Activated CD8-positive, alpha-beta memory T cell treated with anti-CD3 and anti-CD28 coated beads for 48 hours (primary cell): ENCODE results near the gene AMPD3.

Experiments used
- DNase-seq, 3 experiments: peaks; one replicate each; pipeline ENCODE4 v3.0.0-alpha.2; 2020; ENCODE audit warnings: low read depth in 2 of 3, low spot score in 2 of 3

AMPD3 gene

DNA sequence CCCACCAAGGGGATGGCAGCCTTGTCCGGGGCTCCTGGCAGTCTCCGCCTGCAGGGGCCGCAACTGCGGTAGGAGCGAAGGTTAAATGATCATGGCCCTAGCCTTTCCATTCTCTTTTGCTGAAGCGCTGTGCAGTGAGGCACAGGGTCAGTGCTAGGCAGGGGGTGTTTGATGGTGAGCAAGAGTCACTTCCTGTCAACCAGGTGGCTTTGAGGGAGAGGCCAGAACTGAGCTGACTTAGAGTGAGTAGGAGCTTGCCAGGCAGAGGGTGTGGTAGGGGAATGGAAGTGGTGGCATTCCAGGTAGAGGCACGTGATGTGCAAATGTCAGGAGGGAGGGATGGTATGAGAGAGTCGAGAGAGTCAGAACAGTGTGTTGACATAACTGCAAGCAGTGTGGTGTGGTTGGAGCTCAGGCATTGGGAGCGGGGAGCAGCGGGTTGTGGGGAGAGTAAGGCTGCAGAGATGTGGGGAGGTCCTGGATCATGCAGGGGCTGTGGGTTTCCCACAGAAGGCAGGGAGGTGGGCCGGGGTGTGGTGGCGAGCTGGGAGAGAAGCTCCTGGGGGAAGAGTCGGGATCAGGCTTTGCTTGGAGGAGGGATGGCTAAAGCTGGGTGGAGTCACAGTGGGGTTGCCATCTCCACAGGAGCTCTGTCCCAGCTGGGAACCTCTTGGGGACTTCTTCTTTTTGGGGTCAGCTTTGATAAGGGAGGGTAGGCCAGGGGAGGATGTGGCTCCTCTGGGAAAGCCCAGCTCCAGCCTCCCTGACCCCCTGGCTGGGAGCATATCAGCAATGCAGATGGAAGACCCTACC lies 33.3 kb downstream of the AMPD3 start:
- no peak for DNase-seq

DNA sequence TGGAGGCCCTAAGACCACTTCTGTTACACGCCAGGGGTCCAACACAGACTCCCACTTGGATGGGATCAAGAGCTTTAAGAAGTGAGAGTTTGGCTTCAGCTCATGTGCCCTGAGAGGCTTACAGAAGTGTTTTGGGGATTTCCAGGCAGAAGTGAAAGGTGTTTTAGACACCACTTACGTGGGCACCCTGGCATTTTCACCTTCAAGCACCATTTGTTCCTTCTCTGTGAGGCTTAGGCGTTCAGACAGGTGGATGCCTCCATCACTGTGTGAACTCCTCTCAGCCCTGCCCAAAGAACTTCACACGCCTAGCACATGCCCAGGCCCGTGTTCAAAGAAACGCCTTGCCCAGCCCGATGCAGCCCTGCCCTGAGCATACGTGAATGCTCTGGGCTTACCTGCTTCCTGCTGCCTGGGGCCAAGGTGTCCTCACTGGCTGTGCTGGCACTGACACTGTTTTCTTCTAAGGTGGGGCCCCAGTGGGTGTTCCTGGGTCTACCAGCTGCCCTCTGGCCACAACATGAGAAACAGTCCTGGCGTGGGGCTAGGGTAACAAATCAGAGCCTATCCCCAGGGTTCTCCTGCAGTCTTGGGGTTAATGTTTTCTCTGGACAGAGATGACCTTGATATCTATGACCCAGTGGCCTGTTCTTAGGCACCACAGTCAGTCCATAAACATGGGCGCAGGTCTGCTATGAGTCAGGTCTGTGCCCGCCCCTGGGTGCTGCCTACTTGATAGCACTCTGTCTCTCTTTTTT lies 34.0 kb downstream of the AMPD3 start:
- DNase-seq = no peak

DNA sequence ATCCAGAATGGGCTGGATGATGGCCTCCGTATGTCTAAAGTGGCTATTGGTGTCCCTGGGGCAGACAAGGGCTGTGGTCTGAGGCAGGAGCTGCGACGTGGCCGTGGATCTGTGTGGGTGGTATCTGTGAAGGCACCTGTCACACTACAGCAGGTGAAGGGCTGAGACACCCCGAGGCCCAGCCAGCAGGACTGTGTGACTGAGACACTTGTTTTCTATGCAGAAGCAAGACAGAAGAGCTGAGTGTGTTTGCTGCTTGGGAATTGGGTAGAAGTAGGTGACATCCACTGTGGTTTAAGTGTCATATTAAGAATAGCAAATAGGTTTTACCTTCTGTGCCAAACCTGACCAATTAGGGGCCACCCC lies 35.0 kb downstream of the AMPD3 start:
- no peak for DNase-seq

DNA sequence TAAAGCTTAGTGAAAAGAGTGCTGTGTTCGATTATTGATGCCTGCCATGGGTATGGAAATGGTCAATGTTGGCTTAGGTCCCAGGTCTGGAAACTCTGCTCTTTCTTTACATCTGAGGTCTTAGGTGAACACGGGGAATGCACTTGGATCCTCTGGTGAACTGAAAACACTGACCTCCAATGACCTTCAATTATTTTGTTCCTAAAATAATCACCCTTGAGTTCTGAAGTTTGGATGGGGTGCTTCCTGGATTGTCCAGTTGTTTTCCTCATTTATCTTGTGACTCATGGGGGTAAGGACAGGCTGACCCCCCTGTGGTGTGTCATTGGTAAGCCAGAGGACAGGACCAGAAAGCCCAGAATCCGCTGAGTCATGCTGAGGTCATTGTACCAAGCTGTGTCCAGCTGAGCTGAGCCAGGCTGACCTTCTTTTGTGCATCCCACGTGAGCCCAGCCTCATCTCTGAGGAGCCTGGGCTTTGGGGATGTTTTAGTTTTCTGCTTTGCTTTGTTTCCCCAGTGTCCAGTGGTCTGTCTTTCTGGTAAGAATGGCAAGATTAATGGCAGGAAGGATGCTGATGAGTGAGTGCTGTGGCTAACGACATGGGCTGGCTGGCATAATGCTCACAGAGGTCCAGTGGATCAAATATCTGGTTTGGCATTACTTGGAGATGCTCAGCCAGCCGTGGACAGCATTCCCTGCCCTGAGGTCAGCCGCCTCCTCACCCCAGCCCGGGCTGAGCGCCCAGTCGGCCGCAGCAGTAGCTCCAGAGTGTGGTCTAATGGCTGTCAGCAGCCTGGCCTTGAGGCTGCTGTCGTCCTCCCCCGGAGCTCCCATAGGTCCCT lies 35.6 kb downstream of the AMPD3 start:
- no peak for DNase-seq

DNA sequence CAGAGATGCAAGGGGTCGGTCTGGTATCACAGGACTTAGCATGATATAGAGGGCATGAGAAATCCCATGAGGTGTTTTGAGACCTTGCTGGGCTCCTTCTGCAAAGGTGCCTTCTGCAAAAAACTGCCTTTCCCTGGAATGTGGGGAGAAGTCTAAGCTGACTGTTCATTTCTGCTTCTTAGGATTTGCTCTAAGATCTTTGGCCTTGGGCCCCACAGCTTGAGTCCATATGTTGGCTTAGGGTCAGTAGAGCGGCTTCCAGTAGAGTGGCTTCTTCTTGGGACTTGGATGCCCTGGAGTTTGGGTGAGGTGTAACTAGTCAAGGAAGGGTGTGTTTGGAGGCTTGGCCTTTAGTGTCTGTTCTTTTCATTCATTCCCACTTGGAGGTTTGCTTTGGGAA lies 37.0 kb downstream of the AMPD3 start:
- DNase-seq = no peak

DNA sequence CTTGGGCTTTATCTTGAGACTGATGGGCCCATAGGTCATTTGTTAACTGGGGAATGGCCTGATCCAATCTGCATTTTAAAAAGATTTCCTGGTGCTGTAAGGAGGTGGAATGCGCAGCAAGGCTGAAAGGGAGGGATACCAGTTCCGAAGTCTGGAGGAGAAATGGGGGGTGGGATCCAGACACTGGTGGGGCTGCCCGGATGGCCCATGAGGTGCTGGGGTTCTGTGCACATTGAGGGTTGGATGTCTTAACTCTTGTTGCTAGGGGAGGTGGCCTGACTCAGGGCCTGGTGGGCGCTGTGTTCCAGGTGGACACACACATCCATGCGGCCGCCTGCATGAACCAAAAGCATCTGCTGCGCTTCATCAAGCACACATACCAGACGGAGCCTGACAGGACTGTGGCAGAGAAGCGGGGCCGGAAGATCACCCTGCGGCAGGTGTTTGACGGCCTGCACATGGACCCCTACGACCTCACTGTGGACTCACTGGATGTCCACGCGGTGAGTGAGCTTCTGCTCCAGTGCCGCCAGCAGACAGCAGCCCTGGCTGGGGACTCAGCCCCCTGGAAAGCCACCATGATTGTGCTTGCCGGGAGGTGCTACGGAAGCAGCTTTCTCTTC lies 38.1 kb downstream of the AMPD3 start:
- DNase-seq = no peak

DNA sequence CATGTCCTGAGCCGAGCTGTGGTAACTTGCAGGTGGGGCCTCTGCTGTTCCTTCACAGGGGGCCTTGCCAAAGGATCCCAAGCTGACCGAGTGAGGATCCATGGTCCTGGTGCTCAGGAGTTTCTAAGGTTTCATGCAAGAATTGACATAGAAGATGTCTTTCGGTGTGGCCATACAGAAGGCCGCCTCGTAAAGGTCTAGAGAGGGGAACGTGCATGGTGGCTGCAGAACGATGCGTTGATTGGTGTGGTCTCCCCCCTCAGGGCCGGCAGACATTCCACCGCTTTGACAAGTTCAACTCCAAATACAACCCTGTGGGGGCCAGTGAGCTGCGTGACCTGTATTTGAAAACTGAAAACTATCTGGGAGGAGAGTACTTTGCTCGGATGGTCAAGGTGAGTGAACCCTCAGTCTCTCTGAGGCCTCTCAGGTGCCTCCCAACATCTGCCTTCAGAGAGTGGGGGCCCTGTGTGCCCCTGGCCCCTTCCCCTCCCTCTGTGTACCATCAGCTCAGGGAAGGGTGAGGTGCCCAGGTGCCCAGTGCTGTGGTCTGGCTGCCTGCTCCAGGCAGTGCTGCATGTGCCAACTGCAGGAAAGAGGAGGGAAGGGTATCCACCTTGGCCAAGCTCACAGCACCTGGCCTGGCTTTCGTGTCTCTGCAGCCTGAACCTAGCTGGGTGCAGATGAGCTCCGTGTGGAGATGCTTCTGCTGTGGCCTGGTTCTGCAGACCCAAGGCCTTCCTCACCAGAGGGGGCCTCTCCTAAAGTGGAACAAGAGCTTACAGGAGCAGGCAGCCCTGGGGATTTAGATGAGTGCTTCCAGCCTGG lies 39.8 kb downstream of the AMPD3 start:
- DNase-seq = no peak

DNA sequence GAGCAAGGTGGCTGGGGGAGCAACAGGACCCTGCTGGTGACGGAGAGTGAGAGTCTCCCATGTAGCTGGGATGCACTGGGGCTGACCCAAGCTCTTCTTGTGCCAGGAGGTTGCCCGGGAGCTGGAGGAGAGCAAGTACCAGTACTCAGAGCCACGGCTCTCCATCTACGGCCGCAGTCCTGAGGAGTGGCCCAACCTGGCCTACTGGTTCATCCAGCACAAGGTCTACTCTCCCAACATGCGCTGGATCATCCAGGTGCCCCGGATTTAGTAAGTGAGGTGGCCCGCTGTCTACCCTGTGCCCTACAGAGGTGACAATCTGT lies 40.4 kb downstream of the AMPD3 start:
- DNase-seq = no peak

DNA sequence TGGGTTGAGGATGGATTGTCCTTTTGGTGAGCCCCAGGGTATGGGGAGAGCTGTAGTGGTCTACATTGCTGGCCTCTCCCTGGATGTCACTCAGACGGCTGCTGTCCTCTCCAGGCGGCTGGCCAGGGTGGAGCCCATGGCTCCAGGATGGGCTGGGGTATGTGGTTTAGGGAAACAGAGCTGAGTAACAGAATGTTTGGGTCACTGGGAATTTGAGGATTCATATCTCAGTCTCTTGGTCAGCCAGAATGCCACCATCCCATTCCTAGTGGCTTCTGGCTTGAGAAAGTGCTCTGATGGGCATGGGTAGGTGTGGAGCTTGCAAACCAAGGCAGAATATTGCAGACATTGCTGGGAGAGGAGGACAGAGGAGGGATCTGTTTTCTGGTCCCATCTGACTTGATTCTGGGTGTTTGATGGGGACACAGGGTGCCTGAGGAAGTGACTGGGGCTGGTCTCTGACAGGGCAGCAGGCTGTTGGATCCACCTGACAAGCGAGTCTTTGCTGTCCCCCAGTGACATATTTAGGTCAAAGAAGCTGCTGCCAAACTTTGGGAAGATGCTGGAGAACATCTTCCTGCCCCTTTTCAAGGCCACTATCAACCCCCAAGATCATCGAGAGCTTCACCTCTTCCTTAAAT lies 41.4 kb downstream of the AMPD3 start:
- DNase-seq = no peak

DNA sequence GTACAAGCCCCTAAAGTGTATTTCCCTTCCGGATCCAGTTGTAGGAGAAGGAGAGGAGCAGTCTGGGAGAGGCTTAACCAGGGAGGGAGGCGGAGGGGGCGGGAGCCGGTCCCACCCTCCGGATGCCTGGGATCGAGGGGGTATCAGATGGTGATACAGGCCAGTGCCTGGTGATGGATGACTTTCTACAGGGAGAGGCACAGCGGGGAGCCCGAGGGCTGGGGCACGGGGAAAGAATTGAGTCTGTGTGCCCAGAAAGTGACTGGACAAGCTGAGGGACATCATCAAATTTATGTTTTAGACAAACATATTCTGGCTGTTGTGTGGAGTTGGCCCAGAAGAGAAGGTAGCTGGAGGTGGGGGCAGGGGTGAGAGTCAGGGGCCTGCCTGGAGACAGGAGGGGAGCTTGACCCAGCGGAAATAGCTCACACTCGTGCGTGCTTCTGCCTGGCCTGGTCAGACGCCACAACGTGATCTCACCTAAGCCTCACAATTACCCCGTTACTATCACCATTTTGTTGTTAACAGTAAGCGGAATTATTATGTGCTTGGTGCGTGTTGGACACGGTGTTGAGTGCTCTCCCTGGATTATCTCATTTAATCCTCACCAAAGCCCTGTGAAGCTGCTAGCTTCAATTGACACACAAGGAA lies 42.4 kb downstream of the AMPD3 start:
- DNase-seq = no peak

DNA sequence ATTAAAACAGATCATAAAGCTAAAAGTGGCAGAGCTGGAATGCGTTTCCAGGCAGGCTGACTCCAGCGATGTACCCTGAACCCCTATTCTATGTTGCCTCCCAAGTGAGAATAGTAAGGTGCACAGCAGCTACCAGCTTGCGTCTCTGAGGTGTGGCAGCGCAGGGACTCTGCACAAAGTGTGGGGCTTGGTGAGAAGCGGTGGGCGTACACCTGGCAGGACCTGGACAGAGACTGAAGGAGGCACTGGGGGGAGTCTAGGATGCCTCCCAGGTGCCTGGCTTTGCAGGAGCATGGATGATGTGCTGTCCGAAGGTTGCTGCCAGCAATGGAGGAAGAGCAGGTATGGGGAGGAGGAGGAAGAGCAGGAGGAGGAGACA lies 42.9 kb downstream of the AMPD3 start:
- DNase-seq = no peak

DNA sequence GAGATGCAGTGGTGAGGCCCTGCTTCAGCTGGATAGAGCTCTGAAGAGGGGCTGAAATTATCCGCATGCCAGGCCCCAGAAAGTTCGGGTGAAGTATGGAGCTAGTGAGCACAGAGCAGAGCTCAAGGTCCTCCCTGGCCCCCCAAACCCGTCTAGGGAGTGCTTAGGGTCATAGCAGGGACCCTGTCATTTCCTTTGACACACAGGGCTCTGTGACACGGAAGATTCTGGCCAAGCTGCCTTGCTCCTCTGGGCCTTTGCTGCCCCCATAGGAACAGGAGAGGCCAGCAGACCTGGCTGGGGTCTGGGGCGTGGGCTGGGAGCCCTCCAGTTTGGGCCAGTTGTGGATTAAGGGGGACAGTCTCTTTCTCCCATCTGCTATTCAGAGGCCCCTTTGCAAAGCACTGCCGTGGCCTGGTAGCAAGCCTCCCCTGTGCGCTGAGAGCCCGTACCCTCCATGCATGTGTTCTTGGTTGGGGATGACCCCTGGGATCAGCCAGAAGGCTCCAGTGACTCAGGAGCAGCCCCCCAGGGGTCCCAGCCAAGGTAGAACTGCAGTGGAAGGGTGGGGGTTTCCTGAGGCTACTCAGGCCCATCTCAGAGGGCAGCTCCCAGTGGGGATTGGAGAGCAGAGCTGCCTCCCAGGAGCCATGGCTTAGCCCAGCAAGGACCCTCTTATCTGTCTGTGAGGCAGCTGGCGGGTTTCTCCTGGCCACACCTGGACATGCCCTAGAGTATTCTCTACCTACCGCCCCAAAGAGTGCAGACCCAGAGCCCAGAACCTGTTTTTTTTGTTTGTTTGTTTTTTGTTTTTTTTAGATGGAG lies 43.6 kb downstream of the AMPD3 start:
- no peak for DNase-seq

DNA sequence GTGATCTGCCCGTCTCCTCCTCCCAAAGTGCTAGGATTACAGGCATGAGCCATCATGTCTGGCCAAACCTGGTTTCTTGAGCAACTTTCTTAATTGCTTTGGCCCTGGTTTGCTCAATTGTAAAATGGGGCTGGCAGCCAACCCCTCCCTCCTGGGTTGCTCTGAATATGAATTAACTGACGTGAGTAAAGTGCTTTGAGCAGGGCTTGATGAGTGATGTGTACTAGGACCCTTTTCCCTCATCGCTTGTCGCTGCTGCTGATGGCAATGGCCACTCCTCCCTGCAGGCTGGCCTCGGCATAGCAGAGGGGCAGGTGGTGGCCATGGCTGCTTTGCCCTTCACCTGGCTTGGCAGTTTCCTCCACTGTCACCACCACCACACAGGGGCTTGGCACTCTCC lies 44.4 kb downstream of the AMPD3 start:
- no peak for DNase-seq

DNA sequence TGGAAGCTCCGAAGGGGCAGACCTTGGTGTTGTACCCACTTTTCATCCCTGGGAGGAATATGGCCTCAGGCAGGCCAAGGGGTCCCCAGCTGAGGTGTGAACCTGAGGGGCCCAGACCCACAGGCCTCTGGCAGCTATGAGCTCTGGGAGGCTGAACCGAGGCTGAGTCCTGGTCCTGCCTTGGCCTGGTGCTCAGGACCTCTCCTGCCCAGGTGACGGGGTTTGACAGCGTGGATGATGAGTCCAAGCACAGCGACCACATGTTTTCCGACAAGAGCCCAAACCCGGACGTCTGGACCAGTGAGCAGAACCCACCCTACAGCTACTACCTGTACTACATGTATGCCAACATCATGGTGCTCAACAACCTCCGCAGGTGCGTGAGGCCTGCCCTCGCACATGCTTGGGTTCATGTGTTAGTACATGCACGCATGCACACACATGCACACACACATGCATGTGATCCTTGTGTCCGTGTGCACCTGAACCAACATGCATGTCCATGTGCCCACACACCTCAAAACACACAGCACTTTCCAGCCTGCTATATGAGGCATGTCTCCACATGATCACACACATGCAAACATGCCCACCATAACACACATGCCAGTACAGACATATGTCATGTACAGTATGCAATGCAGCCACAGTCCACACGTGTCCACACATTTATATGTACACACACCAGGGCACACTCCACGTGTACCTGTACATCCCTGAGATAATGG lies 45.0 kb downstream of the AMPD3 start:
- DNase-seq = no peak

DNA sequence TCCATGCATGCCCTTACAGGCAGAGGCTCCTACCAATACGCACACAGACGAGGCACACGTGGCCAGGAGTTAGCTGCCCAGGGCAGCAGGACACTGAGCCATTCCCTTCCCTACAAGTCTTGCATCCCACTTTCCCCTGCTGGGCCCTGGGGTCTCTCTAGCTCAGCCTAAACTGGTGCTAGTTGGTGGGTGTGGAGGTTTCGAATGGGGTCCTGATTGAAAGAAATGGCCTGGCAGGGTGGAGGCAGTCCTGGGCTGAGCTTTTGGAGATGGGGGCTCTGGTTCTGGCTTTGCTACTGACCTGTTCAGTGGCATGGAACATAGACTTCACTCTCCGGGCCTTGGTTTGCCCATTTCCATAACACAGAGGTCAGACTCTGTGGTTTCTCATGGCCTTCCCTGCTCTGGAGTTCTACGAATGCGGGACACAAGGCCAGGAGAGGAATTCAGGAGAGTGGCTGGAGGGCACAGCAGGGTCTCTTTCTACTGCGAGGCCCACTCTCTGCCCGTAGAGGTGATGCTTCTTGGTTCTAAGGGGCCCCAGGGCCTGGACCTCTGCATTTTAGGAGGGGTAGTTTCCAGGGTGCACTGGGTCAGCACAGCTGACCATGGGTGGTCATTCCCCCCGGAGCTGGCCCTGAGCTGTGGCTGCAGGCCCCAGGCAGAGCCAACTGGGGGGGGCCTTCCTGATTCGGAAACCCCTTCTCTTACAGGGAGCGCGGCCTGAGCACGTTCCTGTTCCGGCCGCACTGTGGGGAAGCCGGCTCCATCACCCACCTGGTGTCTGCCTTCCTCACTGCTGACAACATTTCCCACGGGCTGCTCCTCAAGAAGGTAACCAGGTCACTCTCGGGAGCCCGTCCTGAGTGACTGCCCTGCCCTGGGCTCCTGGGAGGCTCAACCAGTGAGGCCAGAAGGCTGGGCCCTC lies 46.0 kb downstream of the AMPD3 start:
- DNase-seq = no peak

DNA sequence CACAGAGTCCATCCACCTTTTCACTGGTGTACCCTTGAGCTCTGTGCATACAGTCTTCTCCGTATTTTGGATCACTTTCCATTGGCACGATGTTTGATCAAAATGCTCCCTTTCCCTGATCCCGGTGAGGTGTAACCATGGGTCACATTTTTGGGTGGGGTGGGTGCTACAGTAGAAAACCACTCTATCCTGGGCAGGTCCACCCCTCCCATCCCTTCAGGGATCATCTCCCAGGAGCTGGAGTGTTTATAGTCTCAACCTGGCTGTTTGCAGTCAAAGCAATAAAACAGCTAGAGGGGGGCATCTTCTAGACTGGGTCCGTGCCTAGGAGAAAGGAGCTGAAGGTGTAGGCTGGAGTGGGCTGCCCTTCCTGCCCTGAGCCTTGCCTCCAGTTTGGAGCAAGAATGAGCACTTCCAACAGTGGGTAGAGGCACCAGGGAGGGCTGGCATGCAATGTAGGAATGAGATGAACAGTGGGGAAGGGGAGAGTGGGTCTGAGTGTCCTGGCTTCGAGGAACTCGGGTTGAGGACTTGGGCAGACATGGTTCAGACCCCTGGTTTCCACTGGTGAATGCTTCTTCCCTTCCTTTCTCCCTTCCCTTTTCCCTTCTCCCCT lies 47.1 kb downstream of the AMPD3 start:
- DNase-seq = no peak

DNA sequence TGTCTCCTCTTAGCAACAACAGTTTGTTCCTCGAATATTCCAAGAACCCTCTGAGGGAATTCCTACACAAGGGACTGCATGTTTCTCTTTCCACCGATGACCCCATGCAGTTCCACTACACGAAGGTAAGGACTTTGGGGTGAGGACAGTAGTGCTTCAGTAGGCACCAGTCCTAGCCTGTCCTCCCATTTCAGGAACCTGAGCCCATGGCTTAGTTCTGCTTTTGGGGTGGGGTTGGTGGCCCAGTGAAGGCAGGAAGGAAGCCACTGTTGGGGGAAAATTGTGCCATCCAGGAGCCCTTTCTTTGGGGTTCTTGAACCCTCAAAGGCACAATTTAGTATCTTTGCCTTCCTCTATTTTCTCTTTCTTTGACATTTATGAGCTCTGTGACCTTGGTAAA lies 47.7 kb downstream of the AMPD3 start:
- DNase-seq = no peak
